Sigmoid colon (tissue), 7 donors: Measurements from ENCODE around the gene EFHD1. TPM values are rescaled to one million over a fixed set of nuclear protein-coding genes. Genes with fewer than 3 reads are reported as not detected.
A peak's percentile ranks its signal among the peaks of the same experiment; 100 is the strongest.

ENCODE experiments used
- DNase-seq: peaks from one replicate; pipeline ENCODE4 v3.0.0-alpha.2; 2019
- H3K27ac ChIP-seq, 4 donors: fragments of 200-600 bp; sonication (generic); one replicate each; pipeline ENCODE4 v1.5.1; 2016 to 2019; ENCODE audit warnings: mild to moderate bottlenecking in 1 of 4
- H3K27me3 ChIP-seq, 3 donors: fragments of 200-600 bp; sonication (generic); one replicate each; pipeline ENCODE4 v1.5.1; 2019; ENCODE audit warnings: mild to moderate bottlenecking in 1 of 3
- H3K36me3 ChIP-seq, 4 donors: fragments of 200-600 bp; sonication (generic); one replicate each; pipeline ENCODE4 v1.5.1; 2016 to 2019
- H3K4me1 ChIP-seq, 4 donors: fragments of 200-600 bp; sonication (generic); one replicate each; pipeline ENCODE4 v1.5.1; 2017 to 2019
- H3K4me3 ChIP-seq, 4 donors: fragments of 200-600 bp; sonication (generic); one replicate each; pipeline ENCODE4 v1.5.1; 2017 to 2019; ENCODE audit warnings: mild to moderate bottlenecking in 2 of 4, moderate library complexity in 1 of 4
- H3K9me3 ChIP-seq, 4 donors: fragments of 200-600 bp in 3 of 4; sonication (generic) in 3 of 4; one replicate each; pipeline versions ENCODE4 v1.5.1 to v1.6.1; 2013 to 2019
- EP300 ChIP-seq, 4 donors: sonication (generic); formaldehyde crosslinking; IDR thresholded peaks; one replicate each; pipeline ENCODE4 v1.6.1; 2017; ENCODE audit warnings: antibody characterized with exemption in 4 of 4
- POLR2A ChIP-seq, 2 donors: fragments of 450-650 bp; IDR thresholded peaks; one replicate each; pipeline ENCODE4 v1.6.1; 2016; ENCODE audit warnings: antibody characterized with exemption in 2 of 2, mild to moderate bottlenecking in 2 of 2, moderate library complexity in 2 of 2
- POLR2AphosphoS5 ChIP-seq, 4 donors: sonication (generic); formaldehyde crosslinking; IDR thresholded peaks; one replicate each; pipeline ENCODE4 v1.6.1; 2017; ENCODE audit warnings: antibody characterized with exemption in 4 of 4
- WGBS, 2 donors: extraction: QIAGEN DNeasy Blood & Tissue Kit; methylation state at CpG; one replicate each; pipeline ENCODE4 v1.1.7; 2013; 5-methylcytosine and 5-hydroxymethylcytosine counted together
- intact Hi-C: fragments of 100-400 bp; cut with DNase I; formaldehyde crosslinking; loops from one replicate; pipeline ENCODE4 v1.15.1; 2023
- polyA plus RNA-seq, 3 donors: library from polyadenylated mRNA; stranded (reverse); fragments of 200-250 nt; gene quantifications; one replicate each; pipeline ENCODE4 v1.2.3, GENCODE V29; 2013
- total RNA-seq, 4 donors: library from RNA; depleted of rRNA; stranded (reverse); fragments of >200 nt; gene quantifications; one replicate each; pipeline ENCODE4 v1.1.0, GENCODE V29; 2016
- TF ChIP-seq, protein P1 (sequence below), 4 experiments: fragments of 450-650 bp in 3 of 4; fragments of 200-600 bp in 1 of 4; IDR thresholded peaks; one replicate each; pipeline ENCODE4 v1.5.1; 2016 to 2019; ENCODE audit warnings: antibody characterized with exemption in 4 of 4, mild to moderate bottlenecking in 3 of 4, moderate library complexity in 2 of 4
- donor health status: healthy with polysubstance abuse.
- donor health status: Bipolar disorder and iron deficiency.
- donor health status: healthy.

EFHD1 gene
- total and polyA plus RNA-seq, 7 donors, result 0.92 to 8.7 (median 4.2) TPM

DNA sequence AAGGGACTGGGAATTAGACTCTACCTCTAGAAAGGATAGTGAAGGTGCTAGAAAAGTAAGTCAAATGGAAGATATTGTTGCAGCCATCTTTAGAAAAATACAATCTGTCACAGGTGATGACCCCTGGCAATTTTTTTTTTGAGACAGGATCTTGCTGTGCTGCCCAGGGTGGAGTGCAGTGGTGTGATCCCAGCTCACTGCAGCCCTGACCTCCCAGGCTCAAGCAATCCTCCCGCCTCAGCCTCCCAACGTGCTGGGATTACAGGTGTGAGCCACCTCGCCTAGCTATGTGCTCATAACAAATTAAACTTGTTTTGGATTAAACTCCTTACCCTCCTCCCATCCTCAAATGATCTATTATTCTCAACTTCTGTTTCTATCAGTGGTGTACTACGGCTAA lies 59.9 kb downstream of the EFHD1 start:
- Histone ChIP-seq H3K27me3 (no peaks in the 10 kb centered on the region), H3K9me3 (no peaks in the 10 kb centered on the region), H3K36me3 (no peaks in the 10 kb centered on the region), H3K4me3 (no peak overlapping the region), H3K4me1 (peaks cover 0 to 17% (median 9%) of the 10 kb centered on the region in 4 donors), H3K27ac (no peak overlapping the region)
- intact Hi-C loops, result no loop called here
- WGBS, 2 donors, result 87 to 92% methylated on average over 4 of the region's 4 CpGs
- no peak for DNase-seq
- no peak for TF ChIP-seq POLR2AphosphoS5 (IDR thresholded peaks at IDR 0.05)

DNA sequence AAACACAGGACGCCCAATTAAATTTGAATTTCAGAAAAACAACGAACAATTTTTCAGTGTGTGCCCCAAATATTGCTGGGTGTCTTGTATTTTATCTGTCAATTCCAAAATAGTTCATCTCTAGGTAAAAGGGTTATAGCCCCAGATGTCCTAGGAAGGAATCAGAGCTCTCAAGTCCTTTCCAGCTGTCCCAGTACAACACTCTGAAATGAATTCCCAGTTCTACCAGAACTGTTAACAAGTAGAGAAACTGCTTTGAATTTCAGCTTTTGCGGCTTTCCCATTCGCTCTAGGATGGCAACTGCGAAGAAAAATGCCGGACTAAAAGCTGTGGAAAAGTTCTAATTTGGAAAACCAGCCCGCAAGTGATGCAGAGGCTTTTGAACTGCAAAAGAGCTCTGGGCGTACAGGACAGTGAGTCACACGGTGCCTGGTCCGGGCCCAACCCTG lies 63.2 kb downstream of the EFHD1 start:
- 37 to 52% methylated on average over 10 of the region's 10 CpGs for whole genome bisulfite sequencing, 2 donors

DNA sequence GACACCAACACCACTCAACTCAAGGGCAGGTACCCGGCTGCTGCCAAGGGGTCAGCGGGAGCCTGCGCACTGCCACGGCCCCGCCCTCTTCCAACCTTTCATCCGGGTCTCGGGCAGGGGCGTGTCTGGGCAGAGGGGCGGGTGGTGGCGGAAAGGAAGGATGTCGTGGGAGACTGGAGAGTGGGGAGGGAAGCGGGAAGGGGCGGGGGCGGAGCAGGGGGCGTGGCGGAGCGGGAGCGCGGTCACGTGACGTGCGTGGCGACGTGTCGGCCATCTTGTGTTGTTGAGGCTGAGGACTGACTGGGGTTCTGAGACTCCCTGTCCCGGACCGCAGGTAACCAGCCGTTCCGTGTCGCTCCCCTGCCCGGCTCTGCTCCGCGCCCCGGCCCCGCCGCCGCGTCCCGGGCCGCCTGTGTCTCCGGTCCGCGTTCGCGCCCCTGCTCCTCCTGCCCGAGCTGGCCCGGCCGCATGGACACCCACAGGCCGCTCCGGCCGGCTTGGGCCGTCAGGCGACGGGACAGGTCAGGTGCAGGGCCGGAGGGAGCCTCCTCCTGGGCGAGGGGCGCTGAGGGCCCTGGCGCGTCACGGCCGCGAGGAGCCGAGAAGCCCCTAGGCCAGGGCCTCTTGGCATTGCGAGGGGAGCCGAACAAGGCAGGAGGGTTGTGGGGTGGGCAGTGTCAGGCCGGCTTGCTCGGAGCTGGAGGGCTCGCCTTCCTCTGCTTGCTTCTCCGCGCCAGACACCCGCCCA lies 63.8 kb downstream of the EFHD1 start, which contains the start of gene GIGYF2:
Gene GIGYF2 (plus strand): TSS at position 273 of the 748 bp plus-strand sequence. CDS start 37,867 bp downstream, outside the sequence.
- intact Hi-C loops, result loop anchor here (2.0 to 5.0 kb wide), 3 partner anchors 90 to 870 kb away; partner anchors contain the start of genes ATG16L1 and USP40
- Histone ChIP-seq H3K27me3 (no peaks in the 10 kb centered on the region), H3K9me3 (no peaks in the 10 kb centered on the region), H3K4me3 (peak within 1 kb of the TSS; percentile 69 to 94 (median 76)), H3K27ac (peak within 1 kb of the TSS; percentile 87 to 97 (median 90)), H3K4me1 (peaks cover 0 to 43% (median 32%) of the 10 kb centered on the region in 4 donors), H3K36me3 (no peaks in the 10 kb centered on the region)
- WGBS, 2 donors, result 0% methylated on average over 71 of the region's 71 CpGs
- peak; percentile 98 for DNase-seq
- no peak for TF ChIP-seq EP300 (IDR thresholded peaks at IDR 0.05)
- TF ChIP-seq POLR2A (IDR thresholded peaks at IDR 0.05), result no peak
- TF ChIP-seq, protein P1, sequence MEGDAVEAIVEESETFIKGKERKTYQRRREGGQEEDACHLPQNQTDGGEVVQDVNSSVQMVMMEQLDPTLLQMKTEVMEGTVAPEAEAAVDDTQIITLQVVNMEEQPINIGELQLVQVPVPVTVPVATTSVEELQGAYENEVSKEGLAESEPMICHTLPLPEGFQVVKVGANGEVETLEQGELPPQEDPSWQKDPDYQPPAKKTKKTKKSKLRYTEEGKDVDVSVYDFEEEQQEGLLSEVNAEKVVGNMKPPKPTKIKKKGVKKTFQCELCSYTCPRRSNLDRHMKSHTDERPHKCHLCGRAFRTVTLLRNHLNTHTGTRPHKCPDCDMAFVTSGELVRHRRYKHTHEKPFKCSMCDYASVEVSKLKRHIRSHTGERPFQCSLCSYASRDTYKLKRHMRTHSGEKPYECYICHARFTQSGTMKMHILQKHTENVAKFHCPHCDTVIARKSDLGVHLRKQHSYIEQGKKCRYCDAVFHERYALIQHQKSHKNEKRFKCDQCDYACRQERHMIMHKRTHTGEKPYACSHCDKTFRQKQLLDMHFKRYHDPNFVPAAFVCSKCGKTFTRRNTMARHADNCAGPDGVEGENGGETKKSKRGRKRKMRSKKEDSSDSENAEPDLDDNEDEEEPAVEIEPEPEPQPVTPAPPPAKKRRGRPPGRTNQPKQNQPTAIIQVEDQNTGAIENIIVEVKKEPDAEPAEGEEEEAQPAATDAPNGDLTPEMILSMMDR (IDR thresholded peaks at IDR 0.05), result no peak
- peak; percentile 27 to 75 (median 46) for TF ChIP-seq POLR2AphosphoS5 (IDR thresholded peaks at IDR 0.05)

More for the DNA sequence above, 63.2 kb downstream of the EFHD1 start:
- intact Hi-C loops, result loop anchor here (2.0 to 5.0 kb wide), 3 partner anchors 90 to 871 kb away; partner anchors contain the start of genes ATG16L1 and USP40
- Histone ChIP-seq H3K9me3 (no peaks in the 10 kb centered on the region), H3K4me1 (peaks cover 0 to 43% (median 29%) of the 10 kb centered on the region in 4 donors), H3K4me3 (peak overlapping the region; percentile 69 to 94 (median 76)), H3K36me3 (no peaks in the 10 kb centered on the region), H3K27ac (peak overlapping the region; percentile 87 to 97 (median 90)), H3K27me3 (no peaks in the 10 kb centered on the region)
- DNase-seq, result no peak
- TF ChIP-seq, protein P1 (IDR thresholded peaks at IDR 0.05), result no peak
- TF ChIP-seq POLR2AphosphoS5 (IDR thresholded peaks at IDR 0.05) (no peak), POLR2A (IDR thresholded peaks at IDR 0.05) (no peak), EP300 (IDR thresholded peaks at IDR 0.05) (no peak)

DNA sequence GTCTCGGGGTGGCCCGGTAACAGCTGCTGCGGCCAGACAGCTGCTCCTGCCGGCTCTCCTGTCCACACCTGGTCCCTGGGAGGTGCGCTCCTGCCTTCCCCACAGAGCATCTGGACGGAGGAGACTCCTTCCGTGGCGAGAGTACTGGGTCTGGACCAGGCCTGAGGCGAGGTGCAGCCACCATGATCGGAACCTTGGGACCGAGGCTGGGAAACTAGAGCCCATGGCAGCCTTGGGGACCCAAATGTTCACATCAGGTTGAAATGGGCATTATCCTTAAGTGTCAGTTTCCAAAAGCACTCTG lies 64.4 kb downstream of the EFHD1 start:
- intact Hi-C loops, result loop anchor here (2.0 to 5.0 kb wide), 3 partner anchors 91 to 870 kb away; partner anchors contain the start of genes ATG16L1 and USP40
- Histone ChIP-seq H3K4me1 (peaks cover 0 to 43% (median 35%) of the 10 kb centered on the region in 4 donors), H3K27ac (peak overlapping the region; percentile 87 to 97 (median 90)), H3K27me3 (no peaks in the 10 kb centered on the region), H3K4me3 (peak overlapping the region; percentile 69 to 94 (median 76)), H3K9me3 (no peaks in the 10 kb centered on the region), H3K36me3 (no peaks in the 10 kb centered on the region)
- 0% methylated on average over 11 of the region's 11 CpGs for WGBS, 2 donors
- TF ChIP-seq, protein P1 (IDR thresholded peaks at IDR 0.05), result no peak
- TF ChIP-seq POLR2A (IDR thresholded peaks at IDR 0.05), result no peak
- no peak for TF ChIP-seq POLR2AphosphoS5 (IDR thresholded peaks at IDR 0.05)
- TF ChIP-seq EP300 (IDR thresholded peaks at IDR 0.05), result no peak
- DNase-seq, result no peak

DNA sequence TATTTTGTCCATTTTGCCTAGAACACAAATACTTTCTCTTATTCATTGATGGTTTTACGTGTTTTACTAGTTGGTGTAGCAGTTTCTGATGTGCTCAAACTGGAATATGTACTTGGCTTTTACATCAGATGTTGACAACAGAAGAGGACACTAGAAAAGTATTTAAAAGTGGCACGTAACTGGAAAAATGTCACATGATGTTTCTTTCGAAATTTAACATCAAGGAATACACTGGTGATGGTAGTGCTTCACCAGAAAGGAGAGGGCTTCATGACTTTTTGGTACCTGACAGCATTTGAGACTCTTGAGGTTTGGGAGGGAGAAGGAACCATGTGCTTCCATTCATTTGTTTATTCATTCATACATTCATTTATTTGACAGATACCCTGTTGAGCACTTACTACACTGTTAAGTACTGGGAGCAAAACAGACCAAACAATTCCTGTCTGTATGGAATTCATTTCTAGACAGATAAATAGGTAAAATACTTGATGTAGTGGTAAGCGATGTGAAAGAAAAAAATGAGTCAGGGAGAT lies 65.2 kb downstream of the EFHD1 start:
- Histone ChIP-seq H3K27ac (peak overlapping the region in 1 of 4 donors; percentile 92), H3K36me3 (peaks cover 0 to 2% (median 0%) of the 10 kb centered on the region in 4 donors), H3K4me1 (peaks cover 0 to 43% (median 36%) of the 10 kb centered on the region in 4 donors), H3K4me3 (peak overlapping the region in 3 of 4 donors; percentile 69 to 94 (median 77)), H3K9me3 (no peaks in the 10 kb centered on the region), H3K27me3 (no peaks in the 10 kb centered on the region)
- TF ChIP-seq EP300 (IDR thresholded peaks at IDR 0.05) (no peak), POLR2AphosphoS5 (IDR thresholded peaks at IDR 0.05) (no peak)
- WGBS, 2 donors, result 42 to 63% methylated on average over 4 of the region's 4 CpGs
- intact Hi-C loops, result loop anchor here (5.0 kb wide), 2 partner anchors 554 to 869 kb away; partner anchors contain the start of genes ATG16L1 and USP40
- DNase-seq, result no peak
